GM19193 (cell line): Measurements from ENCODE around the gene IL24.

Source experiments
- POLR2A ChIP-seq: IDR thresholded peaks from 4 replicates; pipeline ENCODE4 v1.6.1; 2011; ENCODE audit not compliant: insufficient read depth, insufficient read length; ENCODE audit errors: extremely low read depth

Gene IL24

GRCh38 chr1:206872139-206872538, 25.1 kb upstream of the IL24 start:
- TF ChIP-seq POLR2A, result no peak

GRCh38 chr1:206873603-206874188, 23.5 kb upstream of the IL24 start:
- TF ChIP-seq POLR2A, result no peak

DNA sequence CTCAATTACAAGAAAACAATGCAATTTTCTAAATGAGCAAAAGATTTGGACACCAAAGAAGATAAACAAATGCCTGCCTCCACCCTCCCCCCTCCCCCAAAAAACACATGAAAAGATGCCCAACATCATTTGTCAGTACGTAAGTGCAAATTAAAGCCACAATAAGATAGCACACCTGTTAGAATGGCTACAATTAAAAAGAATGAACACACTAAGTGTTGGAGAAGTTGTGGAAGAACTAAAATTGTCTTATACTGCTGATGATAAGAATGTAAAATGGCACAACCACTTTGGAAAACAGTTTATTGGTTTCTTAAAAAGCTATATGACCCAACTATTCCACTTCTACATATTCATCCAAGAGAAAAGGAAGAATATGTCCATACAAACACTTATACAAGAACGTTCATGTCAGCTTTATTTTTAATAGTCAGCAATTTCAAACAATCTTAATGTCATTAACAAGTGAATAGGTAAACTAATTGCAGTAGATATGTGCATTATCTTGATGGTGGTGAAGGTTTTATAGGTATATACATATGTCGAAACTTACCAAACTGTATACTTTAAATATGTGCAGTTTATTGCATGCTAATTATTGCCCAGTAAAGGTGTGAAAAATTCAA, 21.4 kb upstream of the IL24 start:
- no peak for TF ChIP-seq POLR2A

- no peak for TF ChIP-seq POLR2A
These were observed 18.8 kb upstream of the IL24 start for GRCh38 chr1:206878456-206878855.

DNA sequence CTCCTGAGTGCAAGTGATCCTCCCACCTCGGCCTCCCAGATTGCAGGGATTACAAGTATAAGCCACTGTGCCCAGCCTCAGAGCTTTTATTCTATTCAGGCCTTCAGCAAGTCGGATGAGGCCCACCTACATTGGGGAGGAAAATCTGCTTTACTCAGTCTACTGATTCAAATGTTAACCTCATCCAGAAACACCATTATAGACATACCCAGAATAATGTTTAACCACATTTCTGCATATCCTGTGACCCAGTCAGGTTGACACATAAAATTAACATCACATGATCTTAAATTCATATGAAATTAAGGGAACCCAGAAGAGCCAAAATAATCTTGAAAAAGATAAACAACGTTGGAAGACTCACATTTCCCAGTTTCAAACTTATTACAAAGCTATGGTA, 16.9 kb upstream of the IL24 start:
- no peak for TF ChIP-seq POLR2A

DNA sequence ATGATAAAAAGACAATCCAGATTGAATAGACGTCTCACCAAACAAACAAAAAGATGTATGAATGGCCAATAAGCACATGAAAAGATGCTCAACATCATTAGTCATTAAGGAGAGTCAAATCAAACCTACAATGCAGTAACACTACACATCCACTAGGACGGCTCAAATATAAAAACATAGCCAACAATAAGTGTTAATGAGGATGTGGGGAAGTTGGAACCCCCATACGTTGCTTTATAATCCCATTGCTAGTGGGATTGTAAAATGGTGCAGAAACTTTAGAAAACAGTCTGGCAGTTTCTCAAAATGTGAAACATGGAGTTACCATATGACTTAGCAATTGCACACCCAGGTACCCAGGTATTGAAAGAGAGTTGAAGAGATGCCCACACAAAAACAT, 14.7 kb upstream of the IL24 start:
- no peak for TF ChIP-seq POLR2A

DNA sequence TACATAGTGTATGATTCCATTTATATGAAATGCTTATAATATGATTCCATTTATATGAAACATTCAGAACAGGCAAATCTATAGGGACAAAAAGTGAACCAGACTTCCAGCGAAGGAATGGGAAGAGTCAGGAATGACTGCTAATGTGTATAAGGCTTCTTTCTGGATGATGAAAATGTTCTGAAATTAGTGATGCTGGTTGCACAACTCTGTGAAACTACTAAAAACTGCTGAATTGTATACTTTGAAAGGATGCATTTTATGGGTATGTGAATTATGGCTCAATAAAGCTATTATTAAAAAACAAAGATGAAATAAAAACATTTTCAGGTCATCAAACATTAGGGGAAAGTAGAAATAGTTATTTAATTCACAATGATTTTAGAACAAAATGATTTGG, 14.1 kb upstream of the IL24 start:
- TF ChIP-seq POLR2A, result no peak

- TF ChIP-seq POLR2A, result no peak
These were observed 13.4 kb upstream of the IL24 start for GRCh38 chr1:206883876-206884275.

DNA sequence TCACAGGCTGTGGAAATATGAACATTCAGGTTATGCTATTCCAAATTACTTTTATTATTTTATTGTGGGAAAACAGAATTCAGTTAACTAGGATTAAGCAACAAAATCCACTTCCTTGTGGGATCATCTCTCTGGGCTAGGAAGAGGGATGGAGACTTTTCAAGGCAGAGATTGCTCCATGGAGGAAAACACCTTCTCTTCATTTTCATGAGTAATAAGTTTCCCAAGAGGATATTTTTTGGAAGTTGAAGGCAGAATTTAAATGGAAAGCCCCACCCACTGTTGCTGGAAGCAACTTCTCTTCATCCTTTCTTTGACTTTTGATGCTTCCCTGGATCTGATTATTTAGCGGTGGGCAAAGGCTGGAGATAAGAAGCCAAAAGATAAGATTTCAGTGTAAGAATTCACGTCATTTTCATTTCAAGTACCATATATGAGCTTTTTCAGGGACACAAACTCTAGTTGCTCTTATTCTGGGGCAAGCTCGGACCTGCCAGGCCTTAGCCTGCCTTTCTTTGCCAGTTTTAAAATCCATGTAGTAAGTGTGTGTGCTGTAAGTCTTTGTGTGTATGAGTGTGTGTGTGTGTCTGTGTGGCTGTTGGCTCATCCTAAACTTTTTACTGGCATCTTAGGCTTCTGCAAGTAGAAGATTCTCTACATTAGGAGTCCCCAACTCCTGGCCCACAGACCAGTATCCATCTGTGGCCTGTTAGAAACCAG, 11.7 kb upstream of the IL24 start:
- TF ChIP-seq POLR2A, result no peak

- no peak for TF ChIP-seq POLR2A
These were observed 10.4 kb upstream of the IL24 start for GRCh38 chr1:206886831-206887230.

DNA sequence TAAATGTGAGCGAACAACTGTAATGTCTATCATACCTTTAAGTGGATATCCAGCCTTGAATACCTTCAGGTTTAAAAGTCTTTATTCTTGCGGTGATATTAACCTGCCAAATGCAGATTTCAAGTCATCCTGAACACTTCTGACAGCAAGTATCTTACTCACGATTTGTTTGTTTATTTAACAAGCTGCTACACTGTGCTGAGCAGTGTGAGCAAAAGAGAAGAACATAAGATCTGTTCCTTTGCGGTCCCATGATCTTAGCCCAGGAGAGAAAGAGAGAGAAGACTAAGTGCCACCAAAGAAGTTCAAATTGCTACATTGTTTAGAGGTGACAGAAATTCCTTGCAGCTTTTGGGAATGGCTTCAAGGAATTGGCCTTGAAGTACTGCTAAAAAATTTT, 9.5 kb upstream of the IL24 start:
- no peak for TF ChIP-seq POLR2A

DNA sequence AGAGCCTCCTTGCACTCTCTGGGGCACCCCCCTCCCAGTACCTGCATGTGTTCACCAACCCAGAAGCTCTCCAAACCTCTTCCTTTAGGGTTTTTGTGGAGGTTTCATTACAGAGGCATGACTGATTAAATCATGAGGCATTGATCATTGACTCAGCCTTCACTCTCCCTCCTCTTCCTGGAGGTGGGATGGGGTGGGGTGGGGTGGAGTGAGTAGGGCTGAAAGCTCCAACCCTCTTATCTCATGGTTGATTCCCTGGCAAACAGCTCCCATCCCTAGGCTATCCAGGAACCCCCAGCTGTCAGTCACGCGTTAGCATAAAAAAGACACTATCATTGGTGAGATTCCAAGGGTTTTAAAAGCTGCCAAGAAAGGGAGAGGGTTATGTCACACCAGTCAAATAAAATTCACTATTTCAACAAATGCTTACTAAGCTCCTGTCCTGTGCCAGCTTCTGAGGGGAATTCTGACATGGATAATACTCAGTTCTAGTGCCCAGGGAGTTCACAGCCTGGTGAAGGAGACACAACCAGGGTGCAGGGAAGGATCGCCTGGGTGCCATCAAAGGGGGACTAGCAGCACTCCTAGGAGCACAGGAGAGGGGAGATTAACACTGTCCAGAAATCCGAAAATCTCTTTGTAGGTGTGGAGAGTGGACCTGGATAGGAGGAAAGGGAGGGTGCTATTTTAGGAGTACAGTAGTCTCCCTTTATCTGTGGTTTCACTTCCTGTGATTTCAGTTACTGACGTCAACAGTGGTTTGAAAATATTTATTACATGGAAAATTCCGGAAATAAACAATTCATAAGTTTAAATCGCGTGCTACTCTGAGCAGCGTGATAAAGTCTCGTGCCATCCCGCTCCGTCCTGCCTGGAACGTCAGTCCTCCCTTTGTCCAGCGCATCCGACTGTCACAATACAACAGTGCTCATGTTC, 6.8 kb upstream of the IL24 start:
- no peak for TF ChIP-seq POLR2A

DNA sequence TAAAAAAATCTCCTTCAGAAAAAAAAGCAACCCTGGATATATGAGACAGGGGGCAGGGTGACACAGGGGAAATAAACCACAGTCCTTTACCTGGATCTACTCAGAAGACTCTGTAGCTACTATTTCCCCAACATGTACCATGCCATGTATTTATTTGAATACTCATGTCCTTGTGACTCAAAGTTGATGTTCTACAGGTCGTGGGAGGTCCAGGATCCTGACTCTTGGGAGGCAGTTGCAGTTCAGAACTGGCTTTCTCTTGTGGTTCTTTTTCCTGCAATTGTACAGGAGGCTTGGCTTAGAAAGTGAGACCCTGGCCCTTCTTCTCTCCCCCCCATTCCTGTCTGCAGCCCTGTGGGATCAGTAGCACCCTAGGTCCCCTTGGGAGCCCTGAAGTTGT, 5.8 kb upstream of the IL24 start:
- TF ChIP-seq POLR2A, result no peak

GRCh38 chr1:206892351-206892984, 4.8 kb upstream of the IL24 start:
- no peak for TF ChIP-seq POLR2A

DNA sequence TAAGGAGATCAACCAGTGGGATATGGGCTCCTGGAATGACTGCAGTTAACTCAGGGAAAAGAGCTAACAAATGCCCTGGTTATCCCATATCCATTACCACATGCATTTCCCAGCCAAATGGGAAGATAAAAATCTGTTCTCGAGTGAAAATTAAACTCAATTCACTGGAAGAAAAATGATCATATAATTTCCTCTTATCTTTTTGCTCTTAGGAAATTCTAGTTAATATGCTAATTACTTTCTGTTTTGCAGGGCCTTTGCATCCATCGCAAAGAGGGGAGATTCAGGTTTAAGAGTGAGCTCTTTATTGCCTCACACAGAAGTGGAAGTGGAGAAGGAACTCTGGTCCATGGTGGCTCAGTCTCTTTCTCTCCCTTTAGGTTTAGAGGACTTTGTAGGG, 3.9 kb upstream of the IL24 start:
- no peak for TF ChIP-seq POLR2A

DNA sequence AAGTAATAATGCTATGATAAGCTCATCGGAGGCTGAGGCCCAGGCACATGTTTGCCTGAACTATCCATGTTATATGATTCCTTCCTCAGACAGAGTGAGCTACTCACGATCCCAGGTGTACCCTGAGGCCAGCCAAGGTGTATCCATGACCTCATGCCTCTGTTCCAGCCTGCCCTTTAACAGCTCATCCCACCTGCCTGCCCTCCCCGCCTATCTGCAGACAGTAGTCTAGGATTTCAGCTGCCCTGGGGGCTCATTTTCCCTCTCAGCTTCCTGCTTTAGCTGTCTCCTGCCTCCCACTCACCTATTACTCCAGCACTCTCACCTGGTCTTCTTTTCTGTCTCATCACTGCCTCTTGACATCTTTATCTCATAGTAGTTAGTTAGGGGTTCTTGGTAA, 1.9 kb upstream of the IL24 start:
- TF ChIP-seq POLR2A, result no peak

DNA sequence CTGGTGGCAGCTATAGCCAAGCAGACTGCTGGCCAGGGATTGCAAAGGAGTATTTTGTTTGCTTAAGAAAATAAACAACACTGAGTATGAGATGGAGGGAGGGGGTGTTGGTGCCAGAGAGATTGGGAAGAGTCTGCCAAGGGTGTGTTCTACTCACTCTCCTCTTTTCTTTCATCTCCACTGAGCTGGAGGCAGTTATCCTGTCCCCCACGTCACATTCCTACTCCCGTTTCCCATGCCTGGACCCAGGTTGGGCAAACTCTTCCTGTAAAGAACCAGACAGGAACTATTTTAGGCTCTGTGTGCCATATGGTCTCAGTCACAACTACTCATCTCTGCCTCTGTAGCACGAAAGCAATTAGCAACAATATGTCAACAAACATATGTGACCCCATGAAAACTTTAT, 1.4 kb upstream of the IL24 start:
- TF ChIP-seq POLR2A, result no peak
